ENCODE data around the gene UGP2. TPM values are rescaled to one million over a fixed set of nuclear protein-coding genes. Genes with fewer than 3 reads are reported as not detected.
"Not testable (repeated sequence)": the region's sequence is repeated elsewhere in the genome, so short reads cannot be mapped to it uniquely, and the experiment has no call there.

The UGP2 gene
- total and polyA plus RNA-seq, 2 of the 4 experiments (the other 2 are of a cell fraction) = 45.0 to 58.8 TPM

DNA sequence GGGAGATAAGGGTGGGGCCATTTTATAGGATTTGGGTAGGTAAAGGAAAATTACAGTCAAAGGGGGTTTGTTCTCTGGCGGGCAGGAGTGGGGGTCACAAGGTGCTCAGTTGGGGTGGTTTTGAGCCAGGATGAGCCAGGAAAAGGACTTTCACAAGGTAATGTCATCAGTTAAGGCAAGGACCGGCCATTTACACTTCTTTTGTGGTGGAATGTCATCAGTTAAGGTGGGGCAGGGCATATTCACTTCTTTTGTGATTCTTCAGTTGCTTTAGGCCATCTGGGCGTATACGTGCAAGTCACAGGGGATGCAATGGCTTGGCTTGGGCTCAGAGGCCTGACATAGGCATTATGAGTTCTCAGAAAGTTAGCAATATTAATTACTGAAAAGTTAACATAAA, 5.9 kb downstream of the UGP2 start:
- CTCF ChIA-PET = not testable (repeated sequence)

More for the DNA sequence above, 5.9 kb downstream of the UGP2 start:
- ATAC-seq (ENCODE audit: low read depth); H2AFZ ChIP-seq (replicated peaks; ENCODE audit: low read length, poor library complexity); H3K9ac ChIP-seq (ENCODE audit: low read depth, low read length); H3K36me3 ChIP-seq (ENCODE audit: control insufficient read depth, insufficient read depth, low read length); H2AK5ac ChIP-seq (ENCODE audit: low read depth, low read length); H3K4me3 ChIP-seq (ENCODE audit: insufficient read depth, low read depth, low read length); H3K4me2 ChIP-seq (ENCODE audit: low read depth, low read length); H3K4ac ChIP-seq (ENCODE audit: low read depth, low read length); dilution Hi-C loops (cut with HindIII; ENCODE audit: low sequenced_read_pairs, unreplicated experiment); H2BK120ac ChIP-seq (ENCODE audit: low read depth, low read length); H3K23ac ChIP-seq (ENCODE audit: low read depth, low read length); H3K27ac ChIP-seq (ENCODE audit: insufficient read depth, low read length); H2AK9ac ChIP-seq (replicated peaks; ENCODE audit: low read depth, low read length, poor library complexity); H2BK20ac ChIP-seq (ENCODE audit: low read depth, low read length); H3K4me1 ChIP-seq (ENCODE audit: control insufficient read depth, insufficient read depth, low read length); in situ Hi-C loops (cut with MboI; ENCODE audit: low sequenced_read_pairs); H2BK15ac ChIP-seq (ENCODE audit: low read depth, low read length); H4K91ac ChIP-seq (ENCODE audit: insufficient read depth, low read depth, low read length); BruUV-seq (replicated peaks); H3K56ac ChIP-seq (ENCODE audit: extremely low read depth, insufficient read depth, low read length); H3K27me3 ChIP-seq (ENCODE audit: control insufficient read depth, insufficient read depth, low read length); H4K8ac ChIP-seq (ENCODE audit: low read depth in 2 of 2, low read length in 2 of 2); intact Hi-C loops (cut with micrococcal nuclease); POLR2A ChIA-PET (ENCODE audit: unreplicated experiment); H4K5ac ChIP-seq (ENCODE audit: low read depth, low read length); H3K9me3 ChIP-seq (ENCODE audit: control insufficient read depth, insufficient read depth, low read length); H3K9me1 ChIP-seq (ENCODE audit: insufficient read depth, low read length); H3K18ac ChIP-seq (ENCODE audit: low read depth, low read length); H2BK5ac ChIP-seq (ENCODE audit: low read depth, low read length, poor library complexity, severe bottlenecking); H3K14ac ChIP-seq (replicated peaks; ENCODE audit: low read depth, low read length); DNase-seq: not testable (repeated sequence)
- WGBS, 2 experiments (ENCODE audit: extremely low coverage in 2 of 2, insufficient read length in 1 of 2) = no CpG with 5 or more reads among the region's 4 CpGs
- H3K79me1 ChIP-seq (ENCODE audit: low read depth in 1 of 2, low read length in 2 of 2) = peaks cover 15 to 61% of the 10 kb centered on the region in 2 experiments
- peaks cover 35% of the 10 kb centered on the region; the same call in 1 of the 2 replicates for H4K20me1 ChIP-seq (ENCODE audit: insufficient read depth, low read length)
